ENCODE measurements around the gene PTPN4. TPM values are rescaled to one million over a fixed set of nuclear protein-coding genes. Genes with fewer than 3 reads are reported as not detected.

Gene PTPN4
- total and polyA plus RNA-seq, 2 experiments from 2014 or later, result 19.8 to 24.3 TPM

- Histone ChIP-seq H3F3A (ENCODE audit: insufficient read depth) (no peaks in the 10 kb centered on the region), H2AFZ (no peak overlapping the region), H3K4me1 (ENCODE audit: insufficient read depth) (no peaks in the 10 kb centered on the region), H3K79me2 (ENCODE audit: insufficient read depth) (no peaks in the 10 kb centered on the region), H3K9ac (no peak overlapping the region), H3K27me3 (replicated peaks; ENCODE audit: insufficient read depth) (no peaks in the 10 kb centered on the region), H3K4me2 (ENCODE audit: unreplicated experiment) (no peak overlapping the region), H3K4me3 (no peak overlapping the region), H3K36me3 (ENCODE audit: low read depth) (no peaks in the 10 kb centered on the region), H4K20me1 (ENCODE audit: insufficient read depth) (no peaks in the 10 kb centered on the region), H3K27ac (no peak overlapping the region), H3K9me2 (ENCODE audit: insufficient read depth) (no peaks in the 10 kb centered on the region), H3K9me3 (ENCODE audit: low read depth) (no peaks in the 10 kb centered on the region)
- in situ Hi-C loops (cut with MboI), result no loop called here
- TF ChIP-seq EZH2 (IDR thresholded peaks at IDR 0.05; ENCODE audit: insufficient read depth, poor library complexity, severe bottlenecking), result no peak
- no peak for TF ChIP-seq EZH2phosphoT487 (IDR thresholded peaks at IDR 0.05; ENCODE audit: insufficient read depth, low read depth)
- 76% methylated on average over 3 of the region's 3 CpGs for WGBS, 2 experiments (ENCODE audit: low coverage in 1 of 2, low lambda C conversion rate in 2 of 2, missing lambda C conversion rate in 2 of 2)
- DNase-seq, result no peak
These were observed 40.5 kb upstream of the PTPN4 start for GRCh38 chr2:119719261-119719627.

GRCh38 chr2:119721043-119721442 is 38.7 kb upstream of the PTPN4 start:
- no peaks in the 10 kb centered on the region for H3K9me3 ChIP-seq (ENCODE audit: low read depth)
- no peak overlapping the region for H3K4me2 ChIP-seq (ENCODE audit: unreplicated experiment)
- H4K20me1 ChIP-seq (ENCODE audit: insufficient read depth), result no peaks in the 10 kb centered on the region
- TF ChIP-seq EZH2phosphoT487 (IDR thresholded peaks at IDR 0.05; ENCODE audit: insufficient read depth, low read depth) (no peak), EZH2 (IDR thresholded peaks at IDR 0.05; ENCODE audit: insufficient read depth, poor library complexity, severe bottlenecking) (no peak)
- no peaks in the 10 kb centered on the region for H3K36me3 ChIP-seq (ENCODE audit: low read depth)
- no peaks in the 10 kb centered on the region for H3F3A ChIP-seq (ENCODE audit: insufficient read depth)
- H3K9me2 ChIP-seq (ENCODE audit: insufficient read depth), result no peaks in the 10 kb centered on the region
- no peak overlapping the region for H2AFZ ChIP-seq
- H3K4me3 ChIP-seq, result no peak overlapping the region
- DNase-seq, result no peak
- no peaks in the 10 kb centered on the region for H3K79me2 ChIP-seq (ENCODE audit: insufficient read depth)
- WGBS, 2 experiments (ENCODE audit: low coverage in 1 of 2, low lambda C conversion rate in 2 of 2, missing lambda C conversion rate in 2 of 2), result 30 to 40% methylated on average over 1 of the region's 1 CpG
- no peak overlapping the region for H3K9ac ChIP-seq
- no peak overlapping the region for H3K27ac ChIP-seq
- in situ Hi-C loops (cut with MboI), result no loop called here
- no peaks in the 10 kb centered on the region for H3K4me1 ChIP-seq (ENCODE audit: insufficient read depth)
- no peaks in the 10 kb centered on the region for H3K27me3 ChIP-seq (replicated peaks; ENCODE audit: insufficient read depth)

- 45 to 59% methylated on average over 5 of the region's 5 CpGs for WGBS, 2 experiments (ENCODE audit: low coverage in 1 of 2, low lambda C conversion rate in 2 of 2, missing lambda C conversion rate in 2 of 2)
- DNase-seq, result no peak
These were observed 38.3 kb upstream of the PTPN4 start for GRCh38 chr2:119721462-119721861.

GRCh38 chr2:119721904-119722303 is 37.8 kb upstream of the PTPN4 start:
- H3K9me3 ChIP-seq (ENCODE audit: low read depth), result no peaks in the 10 kb centered on the region
- WGBS, 2 experiments (ENCODE audit: low coverage in 1 of 2, low lambda C conversion rate in 2 of 2, missing lambda C conversion rate in 2 of 2), result 63 to 71% methylated on average over 4 of the region's 4 CpGs
- in situ Hi-C loops (cut with MboI), result no loop called here
- no peak overlapping the region for H3K9ac ChIP-seq
- H3K9me2 ChIP-seq (ENCODE audit: insufficient read depth), result no peaks in the 10 kb centered on the region
- no peak for DNase-seq
- no peak overlapping the region for H3K4me2 ChIP-seq (ENCODE audit: unreplicated experiment)
- H2AFZ ChIP-seq, result no peak overlapping the region
- H3K79me2 ChIP-seq (ENCODE audit: insufficient read depth), result no peaks in the 10 kb centered on the region
- no peaks in the 10 kb centered on the region for H3F3A ChIP-seq (ENCODE audit: insufficient read depth)
- TF ChIP-seq EZH2 (IDR thresholded peaks at IDR 0.05; ENCODE audit: insufficient read depth, poor library complexity, severe bottlenecking) (no peak), EZH2phosphoT487 (IDR thresholded peaks at IDR 0.05; ENCODE audit: insufficient read depth, low read depth) (no peak)
- no peaks in the 10 kb centered on the region for H3K36me3 ChIP-seq (ENCODE audit: low read depth)
- H4K20me1 ChIP-seq (ENCODE audit: insufficient read depth), result no peaks in the 10 kb centered on the region
- no peaks in the 10 kb centered on the region for H3K27me3 ChIP-seq (replicated peaks; ENCODE audit: insufficient read depth)
- no peak overlapping the region for H3K27ac ChIP-seq
- no peak overlapping the region for H3K4me3 ChIP-seq
- no peaks in the 10 kb centered on the region for H3K4me1 ChIP-seq (ENCODE audit: insufficient read depth)

More at GRCh38 chr2:119721462-119721861, 38.3 kb upstream of the PTPN4 start:
- H3K36me3 ChIP-seq (ENCODE audit: low read depth), result no peaks in the 10 kb centered on the region
- H3K4me2 ChIP-seq (ENCODE audit: unreplicated experiment), result no peak overlapping the region
- no peaks in the 10 kb centered on the region for H3K9me2 ChIP-seq (ENCODE audit: insufficient read depth)
- no peak overlapping the region for H2AFZ ChIP-seq
- H3K27ac ChIP-seq, result no peak overlapping the region
- no peak overlapping the region for H3K9ac ChIP-seq
- TF ChIP-seq EZH2phosphoT487 (IDR thresholded peaks at IDR 0.05; ENCODE audit: insufficient read depth, low read depth) (no peak), EZH2 (IDR thresholded peaks at IDR 0.05; ENCODE audit: insufficient read depth, poor library complexity, severe bottlenecking) (no peak)
- H3F3A ChIP-seq (ENCODE audit: insufficient read depth), result no peaks in the 10 kb centered on the region
- H3K9me3 ChIP-seq (ENCODE audit: low read depth), result no peaks in the 10 kb centered on the region
- H4K20me1 ChIP-seq (ENCODE audit: insufficient read depth), result no peaks in the 10 kb centered on the region
- in situ Hi-C loops (cut with MboI), result no loop called here
- H3K79me2 ChIP-seq (ENCODE audit: insufficient read depth), result no peaks in the 10 kb centered on the region
- H3K4me3 ChIP-seq, result no peak overlapping the region
- no peaks in the 10 kb centered on the region for H3K4me1 ChIP-seq (ENCODE audit: insufficient read depth)
- no peaks in the 10 kb centered on the region for H3K27me3 ChIP-seq (replicated peaks; ENCODE audit: insufficient read depth)

- no peak overlapping the region for H3K27ac ChIP-seq
- H3K27me3 ChIP-seq (replicated peaks; ENCODE audit: insufficient read depth), result 0 out of 2 replicates have a peak, but pooled peaks cover 5% of the 10 kb centered on the region
- no peaks in the 10 kb centered on the region for H3K9me2 ChIP-seq (ENCODE audit: insufficient read depth)
- H3K4me2 ChIP-seq (ENCODE audit: unreplicated experiment), result no peak overlapping the region
- WGBS, 2 experiments (ENCODE audit: low coverage in 1 of 2, low lambda C conversion rate in 2 of 2, missing lambda C conversion rate in 2 of 2), result 33 to 36% methylated on average over 8 of the region's 8 CpGs
- no peak overlapping the region for H2AFZ ChIP-seq
- H3K9me3 ChIP-seq (ENCODE audit: low read depth), result no peaks in the 10 kb centered on the region
- no peaks in the 10 kb centered on the region for H4K20me1 ChIP-seq (ENCODE audit: insufficient read depth)
- TF ChIP-seq EZH2phosphoT487 (IDR thresholded peaks at IDR 0.05; ENCODE audit: insufficient read depth, low read depth) (no peak), EZH2 (IDR thresholded peaks at IDR 0.05; ENCODE audit: insufficient read depth, poor library complexity, severe bottlenecking) (no peak)
- H3F3A ChIP-seq (ENCODE audit: insufficient read depth), result no peaks in the 10 kb centered on the region
- in situ Hi-C loops (cut with MboI), result no loop called here
- no peaks in the 10 kb centered on the region for H3K4me1 ChIP-seq (ENCODE audit: insufficient read depth)
- no peaks in the 10 kb centered on the region for H3K36me3 ChIP-seq (ENCODE audit: low read depth)
- no peak overlapping the region for H3K9ac ChIP-seq
- no peak overlapping the region for H3K4me3 ChIP-seq
- no peak for DNase-seq
- H3K79me2 ChIP-seq (ENCODE audit: insufficient read depth), result no peaks in the 10 kb centered on the region
These were observed 36.5 kb upstream of the PTPN4 start for GRCh38 chr2:119723186-119723585.
